ENCODE results near the gene ESM1.

The ESM1 gene

DNA sequence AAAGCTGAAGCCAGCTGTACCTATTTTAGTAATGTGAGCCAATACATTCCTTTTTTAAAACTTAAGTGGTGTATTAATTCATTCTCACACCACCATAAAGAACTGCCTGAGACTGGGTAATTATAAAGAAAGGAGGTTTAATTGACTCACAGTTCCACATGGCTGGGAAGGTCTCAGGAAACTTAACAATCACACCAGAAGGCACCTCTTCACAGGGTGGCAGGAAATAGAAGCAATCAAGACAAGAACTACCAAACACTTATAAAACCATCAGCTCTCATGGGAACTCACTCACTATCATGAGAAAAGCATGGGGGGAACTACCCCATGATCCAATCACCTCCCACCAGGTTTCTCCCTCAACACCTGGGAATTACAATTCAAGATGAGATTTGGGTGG, 21.0 kb downstream of the ESM1 start:
- DNase-seq (ENCODE audit: insufficient read length, low spot score) = no peak
- FAIRE-seq = no peak
- TF ChIP-seq, protein P1, sequence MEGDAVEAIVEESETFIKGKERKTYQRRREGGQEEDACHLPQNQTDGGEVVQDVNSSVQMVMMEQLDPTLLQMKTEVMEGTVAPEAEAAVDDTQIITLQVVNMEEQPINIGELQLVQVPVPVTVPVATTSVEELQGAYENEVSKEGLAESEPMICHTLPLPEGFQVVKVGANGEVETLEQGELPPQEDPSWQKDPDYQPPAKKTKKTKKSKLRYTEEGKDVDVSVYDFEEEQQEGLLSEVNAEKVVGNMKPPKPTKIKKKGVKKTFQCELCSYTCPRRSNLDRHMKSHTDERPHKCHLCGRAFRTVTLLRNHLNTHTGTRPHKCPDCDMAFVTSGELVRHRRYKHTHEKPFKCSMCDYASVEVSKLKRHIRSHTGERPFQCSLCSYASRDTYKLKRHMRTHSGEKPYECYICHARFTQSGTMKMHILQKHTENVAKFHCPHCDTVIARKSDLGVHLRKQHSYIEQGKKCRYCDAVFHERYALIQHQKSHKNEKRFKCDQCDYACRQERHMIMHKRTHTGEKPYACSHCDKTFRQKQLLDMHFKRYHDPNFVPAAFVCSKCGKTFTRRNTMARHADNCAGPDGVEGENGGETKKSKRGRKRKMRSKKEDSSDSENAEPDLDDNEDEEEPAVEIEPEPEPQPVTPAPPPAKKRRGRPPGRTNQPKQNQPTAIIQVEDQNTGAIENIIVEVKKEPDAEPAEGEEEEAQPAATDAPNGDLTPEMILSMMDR (IDR thresholded peaks at IDR 0.05; ENCODE audit: insufficient read depth, missing control alignments) = no peak

DNA sequence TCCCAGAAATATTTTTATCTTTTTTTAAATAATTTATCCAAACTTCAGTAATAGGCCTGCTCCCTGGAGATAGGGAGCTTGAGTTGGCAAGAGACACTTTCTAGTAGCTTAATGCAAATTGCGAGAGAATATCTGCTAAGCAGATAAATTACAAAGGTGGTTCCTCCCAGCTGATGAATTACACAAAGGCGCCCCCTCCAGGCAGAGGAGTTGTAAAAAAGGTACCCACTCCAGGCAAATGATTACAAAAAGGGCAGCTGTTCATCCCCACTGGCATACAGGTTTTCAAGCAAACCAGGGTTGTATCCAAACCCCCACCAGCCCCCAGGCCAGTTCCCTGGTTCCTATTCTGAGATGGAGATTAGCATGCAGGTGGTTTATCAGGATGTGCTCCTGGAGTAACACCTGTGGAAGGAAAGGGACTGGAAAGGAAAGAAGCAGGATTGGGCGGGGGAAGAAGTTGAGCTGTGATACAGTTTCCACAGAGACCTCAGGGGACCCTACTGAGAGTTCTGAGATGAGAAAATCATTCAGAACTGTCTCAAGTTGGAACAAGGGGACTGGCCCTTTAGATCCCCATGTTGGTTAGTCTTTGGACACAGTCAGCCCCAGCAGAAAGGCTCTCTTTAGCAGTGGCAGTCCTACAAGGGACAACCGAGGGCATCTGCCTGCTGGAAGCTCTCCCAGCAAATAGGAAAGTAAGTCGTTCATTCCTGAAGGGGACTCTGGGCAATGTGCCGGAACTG, 25.5 kb downstream of the ESM1 start:
- TF ChIP-seq, protein P1 (IDR thresholded peaks at IDR 0.05; ENCODE audit: insufficient read depth, missing control alignments) = peak; percentile 35
- FAIRE-seq (no peak), DNase-seq (ENCODE audit: insufficient read length, low spot score) (no peak)

DNA sequence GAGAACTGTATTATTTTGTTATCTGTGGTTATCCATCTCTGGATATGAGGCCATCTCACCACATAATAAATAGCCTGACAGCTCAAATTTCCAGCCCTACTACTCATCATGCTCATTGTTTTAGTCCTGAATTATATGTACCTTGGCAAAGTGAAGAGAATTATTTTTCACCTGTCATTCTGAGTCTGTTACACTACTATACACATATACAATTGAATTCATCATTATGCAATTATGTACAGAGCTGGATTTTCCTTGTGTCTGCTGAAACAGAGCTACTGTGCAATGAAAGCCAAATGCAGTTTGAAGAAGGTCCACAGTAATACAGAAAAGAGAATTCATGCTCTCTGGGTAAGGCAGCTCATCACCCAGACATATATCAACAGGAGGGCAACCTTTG, 28.5 kb downstream of the ESM1 start:
- FAIRE-seq (no peak), DNase-seq (ENCODE audit: insufficient read length, low spot score) (no peak)
- TF ChIP-seq, protein P1 (IDR thresholded peaks at IDR 0.05; ENCODE audit: insufficient read depth, missing control alignments) = no peak

DNA sequence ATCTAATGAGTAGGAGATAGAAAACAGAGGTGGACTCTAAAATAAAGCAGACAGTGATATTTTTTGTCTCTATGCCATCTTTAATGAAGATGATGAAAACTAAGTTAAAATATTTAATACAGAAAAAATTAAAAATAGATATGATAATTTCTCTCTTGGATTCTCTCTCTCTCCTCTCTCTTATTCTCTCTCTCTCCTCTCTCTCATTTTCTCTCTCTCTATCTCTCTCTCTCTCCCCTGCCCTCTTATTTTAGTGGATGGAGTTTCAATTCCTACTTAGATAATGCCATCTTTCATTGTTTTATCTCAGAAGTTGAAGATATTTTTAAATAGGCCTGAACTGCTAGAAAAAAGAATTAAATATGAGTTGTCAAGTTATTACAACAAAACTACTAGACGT, 38.2 kb downstream of the ESM1 start:
- no peak for DNase-seq (ENCODE audit: insufficient read length, low spot score)
- TF ChIP-seq, protein P1 (IDR thresholded peaks at IDR 0.05; ENCODE audit: insufficient read depth, missing control alignments) = no peak
- FAIRE-seq = no peak

DNA sequence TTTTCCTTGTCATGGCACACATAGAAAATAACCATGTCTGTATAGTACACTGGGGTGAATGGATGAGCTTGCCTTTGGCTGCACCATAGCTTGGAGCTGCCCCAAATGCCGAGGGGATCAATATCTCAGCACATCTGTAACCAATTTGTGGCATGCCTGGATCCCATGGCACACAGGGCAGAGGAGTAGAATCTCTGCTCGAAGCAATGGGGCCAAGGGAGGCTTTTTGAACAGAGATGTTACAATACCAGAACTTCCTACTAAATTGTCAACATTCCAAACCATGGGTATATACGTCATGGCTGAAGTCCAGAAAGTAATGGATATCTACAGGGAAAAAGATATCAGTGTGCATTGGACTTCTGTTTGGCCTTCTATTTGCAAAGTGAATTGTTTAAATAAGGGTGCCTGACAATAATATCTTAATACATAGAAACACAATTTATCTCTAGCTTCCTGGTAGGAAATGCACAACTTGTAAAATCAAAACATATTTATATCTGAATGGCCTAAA, 39.0 kb downstream of the ESM1 start:
- FAIRE-seq (no peak), DNase-seq (ENCODE audit: insufficient read length, low spot score) (no peak)
- TF ChIP-seq, protein P1 (IDR thresholded peaks at IDR 0.05; ENCODE audit: insufficient read depth, missing control alignments) = no peak

DNA sequence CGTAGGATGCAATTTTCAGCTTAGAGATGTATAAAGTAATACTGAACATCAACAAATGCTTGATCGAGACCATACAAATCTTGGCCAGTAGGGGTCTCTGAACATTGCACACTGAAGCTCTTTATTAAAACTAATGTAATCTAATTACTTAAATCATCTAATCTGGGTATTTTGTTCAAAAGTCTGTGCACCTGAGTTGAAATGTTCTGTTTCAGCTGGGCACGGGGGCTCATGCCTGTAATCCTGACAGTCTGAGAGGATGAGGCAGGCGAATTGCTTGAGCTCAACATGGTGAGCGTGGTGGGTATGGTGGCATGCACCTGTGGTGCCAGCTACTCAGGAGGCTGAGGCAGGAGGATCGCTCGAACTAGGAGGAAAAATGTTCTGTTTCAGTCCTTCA, 41.0 kb downstream of the ESM1 start:
- FAIRE-seq (no peak), DNase-seq (ENCODE audit: insufficient read length, low spot score) (no peak)
- TF ChIP-seq, protein P1 (IDR thresholded peaks at IDR 0.05; ENCODE audit: insufficient read depth, missing control alignments) = peak; percentile 61

DNA sequence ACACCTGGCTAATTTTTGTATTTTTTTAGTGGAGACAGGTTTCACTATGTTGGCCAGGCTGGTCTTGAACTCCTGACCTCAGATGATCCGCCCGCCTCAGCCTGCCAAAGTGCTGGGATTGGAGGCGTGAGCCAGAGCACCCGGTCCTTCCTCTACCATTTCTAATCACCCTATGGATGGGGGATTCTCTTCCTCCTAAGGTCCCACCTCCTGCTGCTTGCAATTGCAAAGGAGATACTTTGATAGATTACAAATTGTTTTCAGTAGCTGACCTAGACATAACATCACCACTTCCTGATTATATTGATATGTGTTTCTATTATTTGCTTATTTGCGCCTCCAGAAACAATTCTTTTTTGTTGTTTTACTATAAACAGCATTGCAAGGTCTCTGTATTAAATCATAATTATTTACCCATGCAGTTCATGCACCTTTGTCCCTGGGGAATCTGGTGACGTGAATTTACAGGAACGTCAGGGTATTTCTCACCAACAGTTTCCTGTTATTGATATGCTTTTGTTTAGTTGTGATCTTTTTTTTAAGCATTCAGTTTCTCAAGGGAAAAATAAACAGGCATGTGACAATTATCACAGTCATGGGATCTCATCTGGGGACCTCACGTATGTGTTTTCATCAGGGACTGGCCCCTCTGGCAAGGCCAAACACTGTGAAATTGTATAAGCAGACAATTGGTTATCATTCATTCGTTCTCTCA, 43.2 kb downstream of the ESM1 start:
- DNase-seq (ENCODE audit: insufficient read length, low spot score) = no peak
- TF ChIP-seq, protein P1 (IDR thresholded peaks at IDR 0.05; ENCODE audit: insufficient read depth, missing control alignments) = no peak
- no peak for FAIRE-seq
